Stimulated activated naive B cell treated with anti-CD40 and anti-IgM and Interleukin-4, amounts not matched to agents 10 μg/mL and 1 μg/mL and 100 μg/mL, for 72 hours (primary cell): Measurements from ENCODE around the gene MRPS9.

Experiments
- ATAC-seq, 2 donors: fragments of 150-1000 bp; cut with Tn5 transposase; replicated peaks; 2 replicates each; pipeline ENCODE4 v1.10.0; 2021; ENCODE audit warnings: moderate library complexity in 1 of 2
- DNase-seq: peaks from one replicate; pipeline ENCODE4 v3.0.0; 2021
- H3K27ac Mint-ChIP-seq: one replicate; pipeline ENCODE4 v1.8.0; 2022; ENCODE audit warnings: mild to moderate bottlenecking, mixed read lengths
- H3K27me3 Mint-ChIP-seq, 2 donors: one replicate each; pipeline ENCODE4 v1.8.0; 2022; ENCODE audit warnings: mixed read lengths in 2 of 2
- H3K36me3 Mint-ChIP-seq, 2 donors: one replicate each; pipeline ENCODE4 v1.8.0; 2022; ENCODE audit warnings: mixed read lengths in 2 of 2, mild to moderate bottlenecking in 1 of 2
- H3K4me1 Mint-ChIP-seq, 2 donors: one replicate each; pipeline ENCODE4 v1.8.0; 2022; ENCODE audit warnings: mixed read lengths in 2 of 2, mild to moderate bottlenecking in 1 of 2
- H3K4me3 Mint-ChIP-seq, 2 donors: one replicate each; pipeline ENCODE4 v1.8.0; 2022; ENCODE audit warnings: mild to moderate bottlenecking in 2 of 2, mixed read lengths in 2 of 2, moderate library complexity in 1 of 2
- H3K9me3 Mint-ChIP-seq, 2 donors: one replicate each; pipeline ENCODE4 v1.8.0; 2022; ENCODE audit warnings: mixed read lengths in 2 of 2, mild to moderate bottlenecking in 1 of 2

MRPS9 gene

DNA sequence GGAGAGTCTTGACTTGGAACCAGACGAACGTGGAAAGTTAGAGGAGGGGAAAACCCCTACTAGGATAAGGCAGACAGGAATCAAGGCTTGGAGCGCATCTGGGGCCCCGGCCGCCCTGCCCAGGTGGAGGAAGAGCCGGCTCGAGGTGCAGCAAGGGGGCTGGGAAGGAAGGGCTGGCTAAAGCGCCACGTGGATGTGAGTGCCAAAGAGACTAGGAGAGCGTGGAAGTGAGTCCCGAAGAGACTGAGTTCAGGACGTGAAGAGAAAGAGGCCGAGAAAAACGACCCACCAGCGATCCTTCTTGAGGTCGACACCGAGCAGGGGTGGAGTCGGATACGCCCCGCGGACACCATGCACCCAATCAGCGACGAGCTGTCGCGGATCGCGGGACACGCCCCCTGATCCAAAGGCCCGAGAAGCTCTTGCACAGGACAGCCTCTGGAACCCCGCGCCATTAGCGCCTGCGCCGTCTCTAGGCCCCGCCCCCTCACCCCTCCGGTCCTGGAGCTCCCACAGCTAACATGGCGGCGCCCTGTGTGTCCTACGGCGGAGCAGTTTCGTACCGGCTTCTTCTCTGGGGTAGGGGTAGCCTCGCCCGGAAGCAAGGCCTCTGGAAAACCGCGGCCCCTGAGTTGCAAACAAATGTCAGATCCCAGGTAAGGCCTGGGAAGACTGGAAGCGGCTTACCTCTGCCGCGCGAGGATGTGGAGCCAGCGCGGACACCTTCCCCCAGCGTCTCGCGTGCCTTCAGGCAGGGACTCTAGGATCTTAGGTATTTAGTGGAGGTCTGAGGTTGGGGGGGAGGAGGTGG, at the start of gene MRPS9:
MRPS9 (plus strand) TSS at position 498 of the 811 bp plus-strand sequence; CDS start at position 522, 24 bp downstream.
- Mint-ChIP-seq H3K4me1 (peaks cover 19 to 37% of the 10 kb centered on the region in 2 donors), H3K27ac (peak within 1 kb of the TSS; percentile 96), H3K27me3 (no peaks in the 10 kb centered on the region), H3K9me3 (no peaks in the 10 kb centered on the region), H3K36me3 (peaks cover 1 to 3% of the 10 kb centered on the region in 2 donors), H3K4me3 (peak within 1 kb of the TSS; percentile 97 to 98)
- ATAC-seq = peak; percentile 98
- peak; percentile 96 for DNase-seq

DNA sequence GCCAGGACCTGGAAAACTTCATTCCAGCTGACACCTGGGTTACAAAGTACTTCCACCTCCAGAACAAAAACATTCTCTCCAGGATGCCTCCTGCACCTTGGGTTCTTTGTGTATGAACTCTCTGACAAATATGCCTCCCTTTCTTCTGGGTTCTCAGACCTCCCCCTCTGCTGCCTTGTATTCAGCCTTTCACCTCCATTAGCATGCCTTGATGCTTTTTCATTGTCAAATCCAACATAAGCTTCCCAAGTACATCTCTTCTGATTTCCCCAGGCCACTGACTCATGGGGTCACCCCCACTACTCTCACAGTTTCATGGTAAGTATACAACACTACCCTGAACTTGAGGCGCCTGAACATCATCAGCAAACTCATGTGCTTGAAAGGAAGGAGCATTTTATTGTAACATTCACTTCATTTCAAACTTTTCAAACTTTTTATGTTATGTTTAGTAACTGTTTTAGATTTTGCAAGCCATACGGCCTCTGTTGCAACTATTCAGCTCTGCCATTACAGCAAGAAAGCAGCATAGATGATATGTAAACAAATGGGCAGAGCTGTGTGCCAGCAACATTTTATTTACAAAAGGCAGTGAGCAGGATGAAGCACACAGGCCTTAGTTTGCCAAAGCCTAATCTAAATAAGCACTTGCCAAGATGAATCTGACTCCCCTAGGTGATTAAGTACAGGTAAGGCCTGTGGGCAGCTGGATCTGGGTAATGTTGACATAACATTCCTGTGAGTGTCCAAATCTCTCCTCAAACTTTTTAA, 32.5 kb upstream of the MRPS9 start:
- DNase-seq = no peak
- ATAC-seq = no peak
- peaks cover 26 to 36% of the 10 kb centered on the region in 2 donors for H3K27me3 Mint-ChIP-seq
- no peak overlapping the region for H3K4me3 Mint-ChIP-seq
- H3K4me1 Mint-ChIP-seq = no peaks in the 10 kb centered on the region
- peaks cover 5 to 15% of the 10 kb centered on the region in 2 donors for H3K36me3 Mint-ChIP-seq
- H3K9me3 Mint-ChIP-seq = peaks cover 18 to 28% of the 10 kb centered on the region in 2 donors
- H3K27ac Mint-ChIP-seq = no peak overlapping the region

DNA sequence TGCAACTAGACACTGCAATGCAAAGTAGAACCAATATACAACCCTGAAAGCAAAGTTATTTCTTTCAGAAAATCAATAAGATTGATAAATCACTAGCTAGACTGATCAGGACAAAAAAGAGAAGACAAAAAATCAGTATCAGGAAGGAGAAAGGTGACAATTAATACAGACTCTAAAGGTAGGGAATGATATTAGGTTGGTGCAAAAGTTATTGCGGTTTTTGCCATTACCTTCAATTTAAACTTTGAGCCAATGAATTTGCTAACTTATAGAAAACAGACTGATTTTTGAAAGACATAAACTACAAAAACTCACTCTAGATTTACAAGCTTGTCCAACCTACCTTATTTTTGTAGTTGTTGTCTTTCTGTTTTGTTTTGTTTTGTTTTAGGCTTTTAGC, 30.5 kb upstream of the MRPS9 start:
- H3K27me3 Mint-ChIP-seq = peaks cover 16 to 24% of the 10 kb centered on the region in 2 donors
- H3K27ac Mint-ChIP-seq = no peak overlapping the region
- ATAC-seq (no peak), DNase-seq (no peak)
- H3K36me3 Mint-ChIP-seq = peaks cover 1 to 15% of the 10 kb centered on the region in 2 donors
- H3K9me3 Mint-ChIP-seq = peaks cover 14 to 23% of the 10 kb centered on the region in 2 donors
- H3K4me3 Mint-ChIP-seq = no peak overlapping the region
- no peaks in the 10 kb centered on the region for H3K4me1 Mint-ChIP-seq

DNA sequence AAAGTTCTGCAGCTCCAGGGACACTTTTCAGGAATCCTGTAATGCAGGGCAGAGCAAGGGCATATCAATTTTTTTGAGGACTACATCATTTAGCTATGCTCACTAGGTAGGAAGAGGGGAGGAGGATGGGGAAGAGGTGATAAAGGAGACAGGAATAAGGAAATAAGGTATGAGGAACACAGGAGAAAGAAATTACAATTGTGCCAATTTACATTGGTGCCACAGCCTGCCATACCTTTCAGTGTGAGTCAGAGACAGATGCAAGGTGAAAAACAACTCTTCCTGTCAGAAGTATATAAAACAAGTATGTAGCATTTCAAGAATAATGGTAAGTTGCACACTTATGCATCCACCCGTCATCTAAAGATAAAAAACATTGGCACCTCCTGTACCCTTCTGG, 5.4 kb upstream of the MRPS9 start:
- H3K4me1 Mint-ChIP-seq = peaks cover 4 to 6% of the 10 kb centered on the region in 2 donors
- H3K9me3 Mint-ChIP-seq = no peaks in the 10 kb centered on the region
- no peaks in the 10 kb centered on the region for H3K36me3 Mint-ChIP-seq
- H3K4me3 Mint-ChIP-seq = no peak overlapping the region
- DNase-seq = no peak
- ATAC-seq = no peak
- H3K27me3 Mint-ChIP-seq = peaks cover 3 to 5% of the 10 kb centered on the region in 2 donors
- no peak overlapping the region for H3K27ac Mint-ChIP-seq

DNA sequence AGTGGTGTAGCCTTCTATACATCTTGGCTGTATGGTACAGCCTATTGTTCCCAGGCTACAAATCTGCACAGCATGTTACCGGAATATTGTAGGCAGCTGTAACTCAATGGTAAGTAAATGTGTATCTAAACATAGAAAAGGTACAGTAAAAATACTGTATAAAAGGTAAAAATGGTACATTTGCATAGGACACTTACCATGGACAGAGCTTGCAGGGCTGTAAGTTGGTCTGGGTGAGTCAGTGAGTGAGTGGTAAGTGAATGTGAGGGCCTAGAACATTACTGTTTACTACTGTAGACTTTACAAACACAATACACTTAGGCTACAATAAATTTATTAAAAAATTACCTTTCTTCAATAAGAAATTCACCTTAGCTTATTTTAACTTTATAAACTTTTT, 3.7 kb upstream of the MRPS9 start:
- Mint-ChIP-seq H3K27ac (no peak overlapping the region), H3K4me1 (peaks cover 10 to 18% of the 10 kb centered on the region in 2 donors), H3K4me3 (no peak overlapping the region), H3K27me3 (no peaks in the 10 kb centered on the region), H3K36me3 (no peaks in the 10 kb centered on the region), H3K9me3 (no peaks in the 10 kb centered on the region)
- ATAC-seq (no peak), DNase-seq (no peak)

DNA sequence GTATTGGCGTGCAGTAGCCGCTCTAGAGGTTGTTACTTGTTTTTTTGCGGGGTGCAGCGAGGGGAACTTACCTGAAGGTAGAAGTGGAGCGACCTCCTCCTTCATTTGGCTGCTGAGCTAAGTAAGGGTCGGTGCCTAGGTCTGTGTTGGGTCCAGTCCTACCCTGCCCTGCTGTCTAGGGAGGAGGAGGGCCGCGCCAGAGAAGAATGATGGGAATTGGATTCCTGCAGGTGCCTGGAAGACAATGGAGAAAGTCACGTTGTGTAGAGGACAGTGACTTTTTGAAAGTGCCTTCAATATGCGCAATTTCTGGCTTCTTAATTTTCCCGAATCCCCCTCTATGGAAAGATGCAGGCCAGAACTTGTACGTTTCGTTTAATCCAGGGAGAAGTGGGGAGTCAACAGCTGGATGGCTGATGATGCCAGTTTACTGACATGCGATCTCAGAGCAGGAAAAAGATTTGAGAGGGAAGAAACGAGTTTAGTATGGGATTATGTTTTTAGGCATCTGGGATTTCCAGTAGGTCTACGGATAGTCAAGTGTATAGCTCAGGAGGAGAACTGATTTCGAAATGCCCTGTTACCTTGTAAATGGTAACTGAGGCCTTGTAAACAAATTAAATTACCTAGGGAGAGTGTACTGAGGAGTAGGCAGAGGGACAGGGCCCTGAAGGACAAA, 653 bp downstream of the MRPS9 start:
- peaks cover 19 to 37% of the 10 kb centered on the region in 2 donors for H3K4me1 Mint-ChIP-seq
- ATAC-seq (no peak), DNase-seq (no peak)
- peak overlapping the region; percentile 96 for H3K27ac Mint-ChIP-seq
- H3K27me3 Mint-ChIP-seq = no peaks in the 10 kb centered on the region
- H3K4me3 Mint-ChIP-seq = peak overlapping the region; percentile 97 to 98
- no peaks in the 10 kb centered on the region for H3K9me3 Mint-ChIP-seq
- H3K36me3 Mint-ChIP-seq = peaks cover 1 to 3% of the 10 kb centered on the region in 2 donors

DNA sequence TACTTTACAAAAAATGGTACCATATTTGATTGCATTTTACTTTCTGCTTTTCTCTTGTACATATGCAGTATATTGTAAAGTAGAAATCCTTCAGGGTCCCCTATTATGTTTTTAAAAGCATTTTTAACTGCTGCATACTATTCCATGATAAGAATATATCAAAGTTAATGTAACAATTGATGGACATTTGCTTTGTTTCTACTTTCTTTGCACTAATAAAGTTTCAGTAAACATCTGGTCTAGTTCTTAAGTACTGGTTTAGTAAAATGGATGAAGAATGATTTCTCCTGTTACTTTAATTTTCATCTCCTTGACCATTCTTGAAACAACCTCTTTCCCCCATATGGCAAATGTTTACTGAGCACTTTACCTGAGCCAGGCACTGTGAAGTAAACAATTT, 1.7 kb downstream of the MRPS9 start:
- H3K27me3 Mint-ChIP-seq = no peaks in the 10 kb centered on the region
- H3K36me3 Mint-ChIP-seq = peaks cover 2 to 4% of the 10 kb centered on the region in 2 donors
- ATAC-seq = no peak
- H3K9me3 Mint-ChIP-seq = no peaks in the 10 kb centered on the region
- no peak overlapping the region for H3K27ac Mint-ChIP-seq
- DNase-seq = no peak
- peaks cover 19 to 37% of the 10 kb centered on the region in 2 donors for H3K4me1 Mint-ChIP-seq
- H3K4me3 Mint-ChIP-seq = peak overlapping the region; percentile 12 to 33

DNA sequence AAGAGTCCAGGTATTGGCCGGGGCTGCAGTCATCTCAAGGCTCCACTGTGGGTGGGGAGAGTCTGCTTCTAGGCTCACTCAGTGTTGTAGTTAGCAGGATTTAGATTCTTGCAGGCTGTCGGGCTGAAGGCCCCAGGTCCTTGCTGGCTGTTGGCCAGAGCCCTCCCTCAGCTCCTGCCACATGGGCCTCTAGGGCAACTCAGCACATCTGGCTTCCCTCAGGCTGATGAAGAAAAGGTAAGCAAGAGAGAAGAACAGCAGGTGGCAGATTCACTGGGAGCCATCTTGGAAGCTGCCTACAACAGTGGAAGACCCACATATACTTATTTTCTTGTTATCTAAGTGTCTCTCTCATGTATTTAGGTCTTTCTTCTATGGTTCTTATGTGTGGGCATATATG, 4.3 kb downstream of the MRPS9 start:
- Mint-ChIP-seq H3K27ac (no peak overlapping the region), H3K36me3 (peaks cover 5 to 21% of the 10 kb centered on the region in 2 donors), H3K9me3 (no peaks in the 10 kb centered on the region), H3K4me1 (peaks cover 16 to 34% of the 10 kb centered on the region in 2 donors), H3K4me3 (no peak overlapping the region), H3K27me3 (no peaks in the 10 kb centered on the region)
- no peak for ATAC-seq
- no peak for DNase-seq

DNA sequence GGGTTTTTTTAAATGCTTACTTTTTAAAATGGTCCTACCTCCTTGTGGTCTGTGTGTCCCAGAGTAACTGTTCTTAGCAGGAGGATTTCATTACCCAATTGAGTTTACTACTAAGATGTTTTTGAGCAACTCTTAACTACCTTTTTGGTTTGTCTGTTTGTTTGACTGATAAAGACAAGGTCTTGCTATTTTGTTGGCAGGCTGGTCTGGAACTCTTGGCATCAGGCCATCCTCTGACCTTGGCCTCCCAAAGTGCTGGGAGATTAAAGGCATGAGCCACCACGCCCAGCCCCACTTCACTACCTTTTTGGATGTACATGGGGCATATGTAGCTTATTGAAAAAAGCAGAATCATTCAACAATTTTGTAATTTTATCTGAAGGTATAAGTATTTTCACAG, 14.9 kb downstream of the MRPS9 start:
- Mint-ChIP-seq H3K27ac (no peak overlapping the region), H3K4me3 (no peak overlapping the region), H3K27me3 (no peaks in the 10 kb centered on the region), H3K36me3 (peaks cover 34 to 49% of the 10 kb centered on the region in 2 donors), H3K4me1 (peaks cover 6% of the 10 kb centered on the region in 2 donors), H3K9me3 (peaks cover 6% of the 10 kb centered on the region in 2 donors)
- DNase-seq (no peak), ATAC-seq (no peak)

DNA sequence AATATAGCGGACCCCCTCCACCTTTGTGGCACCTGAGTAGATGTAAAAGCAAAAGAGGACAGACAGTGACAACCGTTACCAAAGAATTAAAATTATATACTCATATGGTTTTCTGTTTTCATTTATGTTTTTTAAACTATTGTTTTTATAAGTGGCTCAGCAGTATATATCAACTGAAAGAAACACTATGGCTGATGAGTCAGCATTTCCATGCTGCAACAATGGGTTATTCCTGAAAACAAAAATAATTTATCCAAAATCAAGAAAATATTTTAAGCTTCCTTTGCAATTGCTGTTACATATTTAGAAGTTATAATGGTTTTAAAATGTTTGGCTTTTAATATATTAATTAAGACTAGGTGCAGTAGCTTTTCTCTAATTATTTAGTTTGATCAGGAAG, 17.7 kb downstream of the MRPS9 start:
- no peak for DNase-seq
- peaks cover 6% of the 10 kb centered on the region in 2 donors for H3K9me3 Mint-ChIP-seq
- ATAC-seq = no peak
- H3K4me1 Mint-ChIP-seq = peaks cover 6% of the 10 kb centered on the region in 2 donors
- H3K36me3 Mint-ChIP-seq = peaks cover 26 to 34% of the 10 kb centered on the region in 2 donors
- no peaks in the 10 kb centered on the region for H3K27me3 Mint-ChIP-seq
- H3K27ac Mint-ChIP-seq = no peak overlapping the region
- H3K4me3 Mint-ChIP-seq = no peak overlapping the region

DNA sequence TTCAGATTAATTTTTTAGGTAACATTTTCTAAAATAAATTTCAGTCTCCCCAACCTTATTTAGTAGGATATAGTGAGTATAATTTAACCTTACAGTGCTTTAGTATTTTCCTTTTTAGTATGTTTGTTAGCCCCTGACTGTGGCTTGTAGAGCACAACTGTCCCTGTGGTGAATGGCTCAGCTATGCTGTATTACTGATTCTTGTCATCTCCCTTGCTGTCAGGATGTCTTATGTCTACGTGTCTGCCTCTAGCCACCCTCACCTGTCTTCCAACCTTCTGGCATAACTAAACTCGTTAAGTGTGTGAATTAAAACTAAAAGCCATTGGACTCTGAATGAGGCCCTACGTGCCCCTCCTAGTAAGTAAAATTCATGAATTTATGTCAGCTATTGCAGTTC, 18.4 kb downstream of the MRPS9 start:
- Mint-ChIP-seq H3K9me3 (peaks cover 0 to 5% of the 10 kb centered on the region in 2 donors), H3K27ac (no peak overlapping the region), H3K36me3 (peaks cover 20 to 29% of the 10 kb centered on the region in 2 donors)

DNA sequence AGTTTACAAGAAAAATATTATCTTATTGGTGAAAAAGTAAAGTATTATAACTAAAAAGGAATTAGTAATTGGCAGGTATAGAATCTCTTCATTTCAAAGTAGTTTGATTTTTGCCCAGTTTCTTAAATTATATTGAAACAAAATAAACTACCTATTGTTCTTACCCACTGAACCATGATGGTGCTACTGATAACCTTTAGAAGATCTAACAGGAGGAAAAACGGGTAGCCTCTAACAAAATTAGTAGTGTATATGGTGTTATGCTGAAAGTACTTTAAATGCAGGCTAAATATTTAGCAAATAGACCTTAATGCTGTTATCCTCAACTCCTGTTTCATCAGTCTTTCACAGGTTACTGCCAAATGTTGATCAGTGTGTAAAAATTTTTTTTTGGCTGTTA, 19.1 kb downstream of the MRPS9 start:
- no peak overlapping the region for H3K27ac Mint-ChIP-seq
- ATAC-seq (no peak), DNase-seq (no peak)
- H3K4me3 Mint-ChIP-seq = no peak overlapping the region
- peaks cover 0 to 5% of the 10 kb centered on the region in 2 donors for H3K9me3 Mint-ChIP-seq
- peaks cover 6% of the 10 kb centered on the region in 2 donors for H3K4me1 Mint-ChIP-seq
- H3K36me3 Mint-ChIP-seq = peaks cover 19 to 26% of the 10 kb centered on the region in 2 donors
- H3K27me3 Mint-ChIP-seq = no peaks in the 10 kb centered on the region

More for the DNA sequence above, 18.4 kb downstream of the MRPS9 start:
- Mint-ChIP-seq H3K4me3 (no peak overlapping the region), H3K27me3 (no peaks in the 10 kb centered on the region), H3K4me1 (peaks cover 6% of the 10 kb centered on the region in 2 donors)
- DNase-seq = no peak
- ATAC-seq = no peak

DNA sequence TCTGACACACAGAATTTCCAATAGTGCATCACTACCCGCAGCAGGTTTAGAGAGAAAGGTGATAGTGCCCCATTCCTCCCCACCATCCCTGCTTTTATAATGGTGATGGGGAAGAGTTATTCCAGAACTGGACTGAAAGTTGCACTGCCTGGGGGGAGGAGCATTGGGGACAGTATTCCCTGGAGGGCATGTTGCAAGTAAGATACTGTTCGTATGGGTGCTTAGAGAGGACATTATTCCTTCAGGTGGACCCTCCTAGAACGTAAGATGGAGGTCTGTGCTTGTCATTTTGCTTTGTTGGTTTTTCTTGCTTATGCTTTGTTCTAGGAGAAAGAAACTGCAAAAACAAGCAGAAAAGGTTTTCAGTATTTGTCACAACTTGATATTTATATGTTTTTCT, 23.7 kb downstream of the MRPS9 start:
- no peaks in the 10 kb centered on the region for H3K9me3 Mint-ChIP-seq
- H3K27me3 Mint-ChIP-seq = no peaks in the 10 kb centered on the region
- no peak overlapping the region for H3K4me3 Mint-ChIP-seq
- H3K27ac Mint-ChIP-seq = no peak overlapping the region
- peaks cover 0 to 2% of the 10 kb centered on the region in 2 donors for H3K4me1 Mint-ChIP-seq
- peaks cover 10 to 22% of the 10 kb centered on the region in 2 donors for H3K36me3 Mint-ChIP-seq
- DNase-seq (no peak), ATAC-seq (no peak)

DNA sequence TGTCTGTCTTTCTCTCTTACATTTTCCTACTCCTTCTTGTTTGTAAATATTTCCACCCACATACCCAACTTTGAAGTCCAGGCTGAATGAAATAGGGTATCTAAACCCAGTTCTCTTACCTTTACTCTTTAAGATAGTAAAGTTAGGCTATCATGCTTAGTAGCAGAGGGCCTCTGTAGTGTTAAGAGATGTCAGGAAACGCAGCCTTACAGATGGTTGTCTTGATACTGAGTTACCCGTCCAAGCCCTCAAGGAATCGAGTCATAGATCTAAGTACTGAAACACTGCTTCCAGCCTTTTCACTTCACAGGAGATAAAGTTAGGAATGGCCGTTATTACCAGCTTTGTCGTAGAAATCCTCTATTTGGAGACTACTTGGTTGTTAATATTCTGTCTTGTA, 24.3 kb downstream of the MRPS9 start:
- no peak overlapping the region for H3K27ac Mint-ChIP-seq
- ATAC-seq (no peak), DNase-seq (no peak)
- H3K9me3 Mint-ChIP-seq = no peaks in the 10 kb centered on the region
- H3K4me1 Mint-ChIP-seq = peaks cover 0 to 2% of the 10 kb centered on the region in 2 donors
- H3K27me3 Mint-ChIP-seq = no peaks in the 10 kb centered on the region
- H3K36me3 Mint-ChIP-seq = peaks cover 10 to 22% of the 10 kb centered on the region in 2 donors
- H3K4me3 Mint-ChIP-seq = no peak overlapping the region
